H1 (cell line): Measurements from ENCODE around the gene BMP4. TPM values are rescaled to one million over a fixed set of nuclear protein-coding genes. Genes with fewer than 3 reads are reported as not detected.
A peak's percentile ranks its signal among the peaks of the same experiment; 100 is the strongest.

Experiments used
- CTCF ChIA-PET: fragments of 300-600 bp; sonication (Branson Sonifier 250); formaldehyde crosslinking; loops from one replicate; lab custom pipeline; 2021; ENCODE audit not compliant: partially characterized antibody; lab: Charles Lee
- POLR2A ChIA-PET: fragments of 300-600 bp; sonication (Branson Sonifier 250); formaldehyde crosslinking; loops from one replicate; lab custom pipeline; 2021; ENCODE audit warnings: inconsistent platforms; ENCODE audit not compliant: partially characterized antibody; lab: Charles Lee
- DNase-seq, 2 experiments: peaks; one replicate each; pipeline versions ENCODE4 v3.0.0 to v3.0.0-alpha.2; 2010 to 2022; ENCODE audit warnings: low spot score in 2 of 2, low read depth in 1 of 2, mixed read lengths in 1 of 2
- FAIRE-seq: peaks from 2 replicates; lab custom pipeline; 2011; peaks lifted over from hg19 to GRCh38; lab: Jason Lieb, UNC
- H2AFZ ChIP-seq: 2 replicates; pipeline ENCODE4 v1.8.1; 2012; ENCODE audit warnings: low read length, inconsistent platforms
- H2AK5ac ChIP-seq: 2 replicates; pipeline ENCODE4 v1.6.1; 2013; ENCODE audit warnings: low read depth, low read length
- H2BK120ac ChIP-seq: replicated peaks from 2 replicates; pipeline ENCODE3; 2013; ENCODE audit warnings: low read depth, low read length, inconsistent platforms
- H2BK12ac ChIP-seq: 2 replicates; pipeline ENCODE4 v1.6.1; 2013; ENCODE audit warnings: low read depth, low read length
- H2BK15ac ChIP-seq: 2 replicates; pipeline ENCODE4 v1.6.1; 2013; ENCODE audit warnings: low read length
- H2BK20ac ChIP-seq: 2 replicates; pipeline ENCODE4 v1.6.1; 2013; ENCODE audit warnings: low read length
- H2BK5ac ChIP-seq: 2 replicates; pipeline ENCODE4 v1.6.1; 2013; ENCODE audit warnings: low read depth, low read length
- H3K14ac ChIP-seq: 2 replicates; pipeline ENCODE4 v1.6.1; 2013; ENCODE audit warnings: inconsistent platforms; ENCODE audit not compliant: insufficient read length
- H3K18ac ChIP-seq: 2 replicates; pipeline ENCODE4 v1.6.1; 2013; ENCODE audit warnings: low read length; ENCODE audit errors: extremely low read depth
- H3K23ac ChIP-seq: 2 replicates; pipeline ENCODE4 v1.6.1; 2013; ENCODE audit warnings: inconsistent platforms; ENCODE audit not compliant: insufficient read length
- H3K23me2 ChIP-seq: 2 replicates; pipeline ENCODE4 v1.6.1; 2013; ENCODE audit warnings: low read depth, low read length
- H3K27ac ChIP-seq: 2 replicates; pipeline ENCODE4 v1.6.1; 2011; ENCODE audit warnings: low read depth, low read length, inconsistent platforms
- H3K27me3 ChIP-seq, 4 experiments: replicated peaks in 1 of 4; 1 replicate in 1 of 4; 2 replicates in 3 of 4; pipeline versions ENCODE4 v1.6.1 to v1.8.1; 2011 to 2013; ENCODE audit warnings: low read length in 3 of 4, mild to moderate bottlenecking in 3 of 4, inconsistent platforms in 2 of 4, mixed read lengths in 2 of 4, moderate library complexity in 1 of 4; ENCODE audit not compliant: control insufficient read depth in 3 of 4, insufficient read depth in 3 of 4; ENCODE audit errors: extremely low read depth in 1 of 4
- H3K36me3 ChIP-seq, 4 experiments: 2 replicates each; pipeline versions ENCODE4 v1.6.1 to v1.8.1; 2011 to 2013; ENCODE audit warnings: mild to moderate bottlenecking in 4 of 4, low read length in 3 of 4, moderate library complexity in 2 of 4, control low read depth in 1 of 4, inconsistent platforms in 1 of 4; ENCODE audit not compliant: insufficient read depth in 4 of 4, control insufficient read depth in 2 of 4
- H3K4ac ChIP-seq: replicated peaks from 2 replicates; pipeline ENCODE3; 2013; ENCODE audit warnings: low read length, low read depth, mixed read lengths, inconsistent platforms; ENCODE audit not compliant: insufficient read length
- H3K4me1 ChIP-seq, 4 experiments: replicated peaks in 1 of 4; 1 replicate in 1 of 4; 2 replicates in 3 of 4; pipeline versions ENCODE4 v1.6.1 to v1.8.1; 2011 to 2013; ENCODE audit warnings: low read length in 3 of 4, inconsistent platforms in 2 of 4, mixed read lengths in 1 of 4; ENCODE audit not compliant: insufficient read depth in 4 of 4, control insufficient read depth in 3 of 4
- H3K4me2 ChIP-seq, 2 experiments: 2 replicates each; pipeline versions ENCODE4 v1.6.1 to v1.8.1; 2011 to 2013; ENCODE audit warnings: low read depth in 2 of 2, low read length in 2 of 2, control low read depth in 1 of 2, inconsistent platforms in 1 of 2, mild to moderate bottlenecking in 1 of 2; ENCODE audit not compliant: insufficient read depth in 1 of 2
- H3K4me3 ChIP-seq, 4 experiments: fragments of 200-600, 300-600 bp in 1 of 4; sonication (generic), shearing (Covaris generic), sonication (Bioruptor Twin) in 1 of 4; 2 replicates each; pipeline versions ENCODE4 v1.5.1 to v1.8.1; 2011 to 2016; ENCODE audit warnings: low read length in 4 of 4, low read depth in 3 of 4, control low read depth in 2 of 4, inconsistent platforms in 2 of 4, mild to moderate bottlenecking in 2 of 4, mixed read lengths in 1 of 4, moderate library complexity in 1 of 4; ENCODE audit not compliant: insufficient read depth in 2 of 4; ENCODE audit errors: extremely low read depth in 1 of 4
- H3K56ac ChIP-seq: replicated peaks from 2 replicates; pipeline ENCODE3; 2013; ENCODE audit warnings: low read depth, mild to moderate bottlenecking, mixed read lengths, low read length, inconsistent platforms; ENCODE audit not compliant: insufficient read length
- H3K79me1 ChIP-seq: 2 replicates; pipeline ENCODE4 v1.6.1; 2013; ENCODE audit warnings: low read depth, low read length, control low read depth
- H3K79me2 ChIP-seq, 2 experiments: 2 replicates each; pipeline versions ENCODE4 v1.6.1 to v1.8.1; 2012 to 2013; ENCODE audit warnings: low read length in 2 of 2, mild to moderate bottlenecking in 2 of 2, inconsistent platforms in 1 of 2; ENCODE audit not compliant: insufficient read depth in 2 of 2, control insufficient read depth in 1 of 2
- H3K9ac ChIP-seq, 4 experiments: replicated peaks in 1 of 4; 1 replicate in 1 of 4; 2 replicates in 3 of 4; pipeline versions ENCODE4 v1.6.1 to v1.8.1; 2011 to 2013; ENCODE audit warnings: low read depth in 3 of 4, low read length in 3 of 4, control low read depth in 2 of 4, mild to moderate bottlenecking in 2 of 4, moderate library complexity in 2 of 4, inconsistent platforms in 1 of 4; ENCODE audit errors: extremely low read depth in 1 of 4
- H3K9me3 ChIP-seq, 2 experiments: 2 replicates each; pipeline versions ENCODE4 v1.6.1 to v1.8.1; 2012 to 2013; ENCODE audit warnings: mild to moderate bottlenecking in 2 of 2, moderate library complexity in 2 of 2, control low read depth in 1 of 2, inconsistent platforms in 1 of 2, low read depth in 1 of 2, low read length in 1 of 2, mixed read lengths in 1 of 2; ENCODE audit not compliant: insufficient read depth in 2 of 2
- H4K20me1 ChIP-seq, 2 experiments: replicated peaks in 1 of 2; 2 replicates each; pipeline versions ENCODE3 to v1.8.1; 2011 to 2013; ENCODE audit warnings: inconsistent platforms in 2 of 2, low read length in 2 of 2, mild to moderate bottlenecking in 1 of 2; ENCODE audit not compliant: insufficient read depth in 2 of 2, control insufficient read depth in 1 of 2
- H4K5ac ChIP-seq: 2 replicates; pipeline ENCODE4 v1.6.1; 2013; ENCODE audit warnings: low read length, low read depth, mixed read lengths, inconsistent platforms; ENCODE audit not compliant: insufficient read length
- H4K8ac ChIP-seq: 2 replicates; pipeline ENCODE4 v1.8.0; 2013; ENCODE audit warnings: mild to moderate bottlenecking, moderate library complexity, low read length, inconsistent platforms; ENCODE audit not compliant: insufficient read depth; ENCODE audit errors: extremely low read depth
- H4K91ac ChIP-seq: replicated peaks from 2 replicates; pipeline ENCODE3; 2013; ENCODE audit warnings: low read length, mixed read lengths, inconsistent platforms; ENCODE audit not compliant: insufficient read length
- SIX5 ChIP-seq: IDR thresholded peaks from 2 replicates; pipeline ENCODE4 v1.6.1; 2011; ENCODE audit warnings: mild to moderate bottlenecking, low read depth, low read length
- TEAD4 ChIP-seq: IDR thresholded peaks from 2 replicates; pipeline ENCODE4 v1.6.1; 2012; ENCODE audit warnings: low read depth, low read length, inconsistent platforms, mixed read lengths
- WGBS, 2 experiments: shearing (Covaris generic) in 1 of 2; methylation state at CpG; one replicate each; pipeline versions ENCODE4 v1.1.6 to v1.1.7; 2013 to 2015; ENCODE audit warnings: low lambda C conversion rate in 2 of 2, mixed read lengths in 2 of 2, inconsistent platforms in 1 of 2, low coverage in 1 of 2, missing lambda C conversion rate in 1 of 2; ENCODE audit not compliant: insufficient replicate concordance in 2 of 2, insufficient coverage in 1 of 2, insufficient read length in 1 of 2; ENCODE audit errors: extremely low coverage in 1 of 2, missing lambda C conversion rate in 1 of 2; 5-methylcytosine and 5-hydroxymethylcytosine counted together
- polyA plus RNA-seq, 7 experiments: library from polyadenylated mRNA; depleted of rRNA in 3 of 7; stranded (reverse) in 5 of 7; unstranded in 2 of 7; fragments of >200 nt in 5 of 7; fragments of 200-250 nt in 2 of 7; gene quantifications; 1 replicate in 5 of 7; 2 replicates in 1 of 7; 4 replicates in 1 of 7; pipeline versions ENCODE4 v1.2.1 to v1.2.3, GENCODE V29; 2011 to 2013; ENCODE audit warnings: missing spikeins in 2 of 7, mixed read lengths in 2 of 7
- total RNA-seq: library from RNA; stranded (reverse); fragmentation: NEBNext Ultra II Directional; extraction: Animal tissue kit (Norgen Biotek cat#: 25700); gene quantifications from 2 replicates; pipeline ENCODE4 v1.2.1, GENCODE V29; 2021

The BMP4 gene
- total and polyA plus RNA-seq, 2 of the 8 experiments (the other 6 are each of a cell fraction or from before 2014, with no cell fraction given), result 2.3 to 5.4 TPM

DNA sequence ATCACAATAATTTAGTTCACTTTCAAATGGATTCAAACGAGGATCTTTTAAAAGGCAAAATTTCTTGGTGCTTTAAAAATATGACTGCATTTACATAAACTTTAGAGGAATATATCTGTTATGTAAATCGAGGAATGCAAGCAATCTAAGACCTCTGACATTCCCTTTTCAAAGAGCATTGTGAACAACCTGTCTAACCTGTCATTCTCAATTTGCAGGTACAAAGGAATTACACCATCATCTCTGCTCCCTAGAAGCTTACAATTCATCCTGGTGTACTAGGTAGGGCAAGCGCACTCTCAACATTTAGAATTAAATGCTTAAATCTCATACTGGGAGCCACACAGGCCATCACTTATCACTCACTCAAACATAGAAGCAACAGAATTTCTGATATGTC, 35.6 kb downstream of the BMP4 start:
- CTCF ChIA-PET, result interaction anchor here (0.9 to 3.4 kb wide), 4 partner anchors 9 to 427 kb away, joined by 3 to 22 read pairs (median 6); no protein-coding TSS in a partner anchor
- Histone ChIP-seq H3K27ac (no peak overlapping the region), H4K91ac (no peak overlapping the region), H2BK12ac (no peak overlapping the region), H4K8ac (no peak overlapping the region), H2AFZ (no peak overlapping the region), H3K9ac (no peak overlapping the region), H2BK15ac (no peak overlapping the region), H2BK5ac (no peak overlapping the region), H3K56ac (no peak overlapping the region), H3K27me3 (no peaks in the 10 kb centered on the region), H3K79me1 (no peaks in the 10 kb centered on the region), H3K4me2 (peak overlapping the region; percentile 23 to 36; a peak in 1 of 4 replicates), H2AK5ac (no peak overlapping the region), H2BK120ac (no peak overlapping the region), H4K5ac (no peak overlapping the region), H2BK20ac (no peak overlapping the region), H3K18ac (no peak overlapping the region), H3K79me2 (no peaks in the 10 kb centered on the region), H3K23ac (no peak overlapping the region), H3K14ac (no peak overlapping the region), H3K4me1 (peaks cover 0 to 9% (median 2%) of the 10 kb centered on the region in 4 experiments; a peak in 3 of 7 replicates), H4K20me1 (no peaks in the 10 kb centered on the region), H3K36me3 (no peaks in the 10 kb centered on the region), H3K23me2 (no peaks in the 10 kb centered on the region), H3K4me3 (no peak overlapping the region; a peak in 1 of 8 replicates), H3K9me3 (no peaks in the 10 kb centered on the region), H3K4ac (no peak overlapping the region)
- no peak for DNase-seq
- TF ChIP-seq SIX5 (no peak), TEAD4 (peak; percentile 25; the same call in 1 of the 2 replicates)
- FAIRE-seq, result no peak
- WGBS, 2 experiments, result 32% methylated on average over 3 of the region's 3 CpGs; no CpG with 5 or more reads in 1 of the 2 experiments
- POLR2A ChIA-PET, result interaction anchor here (1.1 to 1.3 kb wide), 3 partner anchors 15 to 32 kb away, joined by 3 to 4 read pairs (median 3); no protein-coding TSS in a partner anchor
